ENCODE results near the gene MRPS16.

The MRPS16 gene

GRCh38 chr10:73211106-73211811 is 41.2 kb downstream of the MRPS16 start:
- Mint-ChIP-seq H3K36me3 (ENCODE audit: low read depth) (peaks cover 69% of the 10 kb centered on the region), H3K4me1 (no peaks in the 10 kb centered on the region), H3K4me3 (no peak overlapping the region), H3K27ac (no peak overlapping the region), H3K27me3 (ENCODE audit: low read depth, poor library complexity) (no peaks in the 10 kb centered on the region), H3K9me3 (peaks cover under 1% of the 10 kb centered on the region)
- TF ChIP-seq CTCF (IDR thresholded peaks at IDR 0.05): no peak
- DNase-seq: no peak

GRCh38 chr10:73210395-73211105 is 41.9 kb downstream of the MRPS16 start:
- Mint-ChIP-seq H3K27ac (no peak overlapping the region), H3K9me3 (peaks cover 7% of the 10 kb centered on the region), H3K4me1 (no peaks in the 10 kb centered on the region), H3K4me3 (no peak overlapping the region), H3K27me3 (ENCODE audit: low read depth, poor library complexity) (no peaks in the 10 kb centered on the region), H3K36me3 (ENCODE audit: low read depth) (peaks cover 69% of the 10 kb centered on the region)
- DNase-seq: no peak
- no peak for TF ChIP-seq CTCF (IDR thresholded peaks at IDR 0.05)

GRCh38 chr10:73209705-73210104 is 42.7 kb downstream of the MRPS16 start:
- peaks cover 72% of the 10 kb centered on the region for H3K36me3 Mint-ChIP-seq (ENCODE audit: low read depth)
- no peak for DNase-seq
- TF ChIP-seq CTCF (IDR thresholded peaks at IDR 0.05): no peak
- H3K4me1 Mint-ChIP-seq: no peaks in the 10 kb centered on the region
- H3K27me3 Mint-ChIP-seq (ENCODE audit: low read depth, poor library complexity): no peaks in the 10 kb centered on the region
- H3K27ac Mint-ChIP-seq: no peak overlapping the region
- H3K4me3 Mint-ChIP-seq: no peak overlapping the region
- peaks cover 14% of the 10 kb centered on the region for H3K9me3 Mint-ChIP-seq

- Mint-ChIP-seq H3K36me3 (ENCODE audit: low read depth) (peaks cover 75% of the 10 kb centered on the region), H3K4me3 (no peak overlapping the region), H3K9me3 (peaks cover 18% of the 10 kb centered on the region), H3K27me3 (ENCODE audit: low read depth, poor library complexity) (no peaks in the 10 kb centered on the region), H3K27ac (no peak overlapping the region), H3K4me1 (no peaks in the 10 kb centered on the region)
- no peak for DNase-seq
- TF ChIP-seq CTCF (IDR thresholded peaks at IDR 0.05): no peak
Observed at GRCh38 chr10:73207883-73208282, 44.6 kb downstream of the MRPS16 start.

- Mint-ChIP-seq H3K36me3 (ENCODE audit: low read depth) (peaks cover 80% of the 10 kb centered on the region), H3K27me3 (ENCODE audit: low read depth, poor library complexity) (no peaks in the 10 kb centered on the region)
Observed at GRCh38 chr10:73206385-73206784, 46.1 kb downstream of the MRPS16 start.

More at GRCh38 chr10:73206385-73206784, 46.1 kb downstream of the MRPS16 start:
- Mint-ChIP-seq H3K27ac (no peak overlapping the region), H3K4me3 (no peak overlapping the region), H3K9me3 (peaks cover 18% of the 10 kb centered on the region), H3K4me1 (no peaks in the 10 kb centered on the region)
- no peak for TF ChIP-seq CTCF (IDR thresholded peaks at IDR 0.05)
- no peak for DNase-seq
